ENCODE data around the gene CEBPE.

GRCh38 chr14:23118506-23119362 lies at the start of gene CEBPE:
- TF ChIP-seq TOX (CRISPR knock-in tag; IDR thresholded peaks at IDR 0.05; ENCODE audit: borderline replicate concordance): no peak
- TF ChIP-seq PATZ1 (CRISPR knock-in tag; IDR thresholded peaks at IDR 0.05; ENCODE audit: borderline replicate concordance): no peak
- TF ChIP-seq ZFP30 (CRISPR knock-in tag; IDR thresholded peaks at IDR 0.05): no peak
- no peak for TF ChIP-seq ZFP3 (CRISPR knock-in tag; IDR thresholded peaks at IDR 0.05)
- no peak for TF ChIP-seq ZC3H10 (CRISPR knock-in tag; IDR thresholded peaks at IDR 0.05)
- TF ChIP-seq ZNF565 (CRISPR knock-in tag; conservative IDR thresholded peaks at IDR 0.05; ENCODE audit: low read depth): no peak
- no peak for TF ChIP-seq POU6F1 (CRISPR knock-in tag; IDR thresholded peaks at IDR 0.05; ENCODE audit: borderline replicate concordance, low read depth)
- TF ChIP-seq SNAI2 (CRISPR knock-in tag; IDR thresholded peaks at IDR 0.05): no peak
- no peak for TF ChIP-seq PPARA (CRISPR knock-in tag; IDR thresholded peaks at IDR 0.05; ENCODE audit: borderline replicate concordance)
- TF ChIP-seq RARB (CRISPR knock-in tag; IDR thresholded peaks at IDR 0.05): no peak
- no peak for TF ChIP-seq CREB5 (CRISPR knock-in tag; IDR thresholded peaks at IDR 0.05; ENCODE audit: low read depth)
- no peak for TF ChIP-seq CSRNP3 (CRISPR knock-in tag; IDR thresholded peaks at IDR 0.05)
- TF ChIP-seq ESRRG (CRISPR knock-in tag; IDR thresholded peaks at IDR 0.05): no peak
